NCI-H1092 treated with DMSO at 0.1 percent for 48 hours (cell line): ENCODE data around the gene STX8.
"Not testable (repeated sequence)": the region's sequence is repeated elsewhere in the genome, so short reads cannot be mapped to it uniquely, and the experiment has no call there.

Experiments used
- DNase-seq: peaks from one replicate; lab custom pipeline; 2025; lab: John Stamatoyannopoulos, UW

The STX8 gene

DNA sequence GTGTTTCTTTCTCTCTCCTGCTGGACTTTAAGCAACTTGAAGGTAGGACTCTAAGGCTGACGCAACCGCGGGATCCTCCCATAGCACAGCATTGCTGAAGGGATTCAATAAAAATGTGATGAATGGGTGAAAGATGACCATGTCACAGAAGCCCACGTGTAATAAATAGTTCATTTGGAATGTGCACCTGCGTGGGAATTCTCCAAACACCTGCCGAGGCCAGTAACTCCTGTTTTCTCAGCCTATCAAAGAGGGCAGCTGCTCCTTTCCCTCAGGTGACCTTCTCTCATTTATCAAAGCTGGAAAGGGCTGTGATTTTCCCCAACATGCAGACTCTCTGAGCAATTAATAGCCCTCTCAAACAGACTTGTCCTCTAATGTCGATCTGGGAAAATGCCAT, 235.7 kb downstream of the STX8 start:
- no peak for DNase-seq

- DNase-seq = not testable (repeated sequence)
Measured at GRCh38 chr17:9339482-9339881, 236.1 kb downstream of the STX8 start.

DNA sequence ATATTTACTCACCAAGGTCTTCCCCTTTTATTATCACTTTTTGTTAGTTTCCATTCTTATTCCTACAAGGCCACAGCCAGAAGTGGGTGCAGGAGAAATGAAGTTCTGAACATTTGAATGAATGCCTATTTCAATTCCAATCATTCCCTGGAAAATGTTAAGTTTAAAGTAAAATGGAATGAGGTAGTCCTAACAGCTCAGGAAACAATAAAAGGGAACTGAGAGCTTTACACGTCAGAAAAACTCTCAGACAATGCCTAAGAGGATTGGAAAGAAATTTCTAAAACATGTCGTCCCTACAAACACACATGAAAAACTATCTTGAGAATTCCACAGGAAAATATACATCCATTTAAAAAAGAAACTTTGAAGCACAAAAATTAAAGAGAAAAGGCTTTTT, 238.8 kb downstream of the STX8 start:
- DNase-seq = no peak

DNA sequence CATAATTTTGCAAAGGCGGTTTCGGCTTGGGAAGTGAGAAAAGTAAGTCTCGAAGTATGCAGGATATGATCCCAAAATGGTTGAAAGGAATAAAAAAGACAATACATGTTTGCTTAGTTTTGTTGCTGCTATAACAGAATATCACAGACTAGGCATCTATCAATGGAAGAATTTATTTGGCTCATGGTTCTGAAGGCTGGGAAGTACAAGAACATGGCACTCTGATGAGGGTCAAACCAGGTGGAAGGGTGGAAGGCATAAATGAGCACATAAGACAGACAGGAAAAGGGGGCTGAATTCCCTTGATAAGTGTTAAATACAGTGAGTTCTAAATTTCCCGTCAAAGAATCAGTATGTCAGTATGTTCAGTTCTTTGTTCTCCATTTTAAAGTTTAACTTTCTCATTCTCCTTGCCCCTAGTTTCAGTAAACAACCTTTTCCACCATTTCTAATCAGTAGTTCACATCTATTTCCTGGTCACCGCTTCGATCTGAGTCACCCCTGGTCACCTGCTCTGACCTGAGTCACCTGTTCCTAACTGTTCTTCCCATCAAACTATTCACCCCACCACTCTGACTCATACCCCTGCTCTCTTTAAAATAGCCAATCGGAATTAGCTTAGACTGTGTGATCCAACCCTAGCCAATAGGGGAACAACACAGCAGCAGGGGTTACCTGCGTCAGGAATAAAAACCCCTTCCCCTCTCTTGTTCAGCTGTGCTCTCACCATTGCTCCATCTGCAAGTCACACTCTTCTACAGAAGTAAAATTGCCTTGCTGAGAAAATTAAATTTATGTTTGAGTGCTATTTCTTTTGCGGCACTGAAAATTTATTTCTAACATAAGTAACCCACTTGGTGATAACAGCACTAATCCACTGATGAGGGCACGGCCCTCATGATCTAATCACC, 240.8 kb downstream of the STX8 start:
- no peak for DNase-seq

GRCh38 chr17:9332132-9332494, 243.5 kb downstream of the STX8 start:
- DNase-seq = no peak

DNA sequence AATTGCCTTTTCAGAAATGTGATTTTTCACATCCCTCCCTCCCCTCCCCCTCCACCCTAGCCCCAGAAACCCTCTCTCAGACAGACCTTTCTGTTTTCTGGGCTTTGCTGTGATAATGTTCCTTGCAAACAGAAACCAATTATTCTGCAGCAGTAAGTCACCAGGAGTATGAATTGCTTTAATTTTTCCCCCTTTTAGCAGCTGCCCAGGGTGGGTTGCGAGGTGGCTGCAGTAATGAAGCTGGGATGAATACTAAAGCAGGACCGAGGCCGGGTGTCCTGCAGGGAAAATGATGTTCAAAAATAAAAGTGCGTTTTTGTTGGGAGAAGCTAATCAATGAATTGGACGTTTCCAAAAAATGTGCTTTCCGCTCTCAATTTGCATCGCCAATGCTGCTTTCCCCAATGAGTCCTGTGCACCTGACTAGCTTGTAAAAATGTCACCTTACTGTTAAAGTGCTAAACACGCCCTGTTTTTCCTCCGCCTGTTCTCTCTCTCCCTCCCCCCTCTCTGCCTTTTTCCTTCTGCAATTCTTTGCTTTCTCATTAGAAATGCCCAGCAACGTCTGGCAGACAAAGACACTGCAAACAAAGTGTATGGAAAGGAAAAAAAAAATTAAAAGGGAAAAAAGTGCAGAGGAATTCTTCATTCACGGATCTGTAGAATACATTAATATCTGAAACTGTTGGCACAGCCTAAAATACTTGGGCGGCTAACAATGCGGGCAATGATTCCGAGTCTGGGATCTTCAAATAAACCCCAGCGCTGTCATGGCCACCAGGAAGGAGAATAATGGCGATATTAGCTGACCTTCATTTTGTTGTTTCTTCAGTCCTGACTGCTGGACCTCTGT, 244.1 kb downstream of the STX8 start:
- no peak for DNase-seq

DNA sequence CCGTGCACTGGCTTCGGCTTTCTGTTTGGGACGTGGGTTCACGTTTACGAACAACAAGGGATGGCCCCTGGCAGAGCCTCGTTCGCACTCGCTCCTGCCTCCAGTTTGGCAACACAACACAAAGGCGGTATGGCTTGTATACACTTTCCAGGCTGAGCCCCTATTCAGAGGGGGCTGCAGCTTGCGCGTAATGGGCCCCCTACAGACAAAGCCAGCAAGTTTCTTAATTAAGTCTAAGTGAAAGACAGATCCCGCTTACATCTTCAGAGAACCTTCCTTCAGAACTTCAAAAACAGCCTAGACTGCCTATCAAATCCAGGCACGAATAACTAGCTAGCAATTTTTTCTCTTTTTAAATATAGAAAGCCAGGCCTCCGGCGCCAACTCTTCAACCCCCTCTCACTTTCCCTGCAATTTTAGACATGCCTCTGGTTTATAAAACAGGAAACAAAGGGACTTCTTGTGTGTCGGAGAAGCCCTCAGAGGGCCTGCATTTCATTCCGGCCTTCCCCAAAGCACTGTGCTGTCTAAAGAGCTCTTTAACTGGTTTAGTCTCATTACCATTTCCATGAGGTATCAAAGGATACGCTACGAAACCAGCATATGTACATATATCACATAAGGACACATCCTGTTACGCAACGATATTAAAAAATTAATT, 244.9 kb downstream of the STX8 start:
- DNase-seq = no peak

GRCh38 chr17:9330141-9330540, 245.5 kb downstream of the STX8 start:
- no peak for DNase-seq

GRCh38 chr17:9329251-9329921, 246.2 kb downstream of the STX8 start:
- no peak for DNase-seq

GRCh38 chr17:9324864-9325263, 250.8 kb downstream of the STX8 start:
- no peak for DNase-seq

DNA sequence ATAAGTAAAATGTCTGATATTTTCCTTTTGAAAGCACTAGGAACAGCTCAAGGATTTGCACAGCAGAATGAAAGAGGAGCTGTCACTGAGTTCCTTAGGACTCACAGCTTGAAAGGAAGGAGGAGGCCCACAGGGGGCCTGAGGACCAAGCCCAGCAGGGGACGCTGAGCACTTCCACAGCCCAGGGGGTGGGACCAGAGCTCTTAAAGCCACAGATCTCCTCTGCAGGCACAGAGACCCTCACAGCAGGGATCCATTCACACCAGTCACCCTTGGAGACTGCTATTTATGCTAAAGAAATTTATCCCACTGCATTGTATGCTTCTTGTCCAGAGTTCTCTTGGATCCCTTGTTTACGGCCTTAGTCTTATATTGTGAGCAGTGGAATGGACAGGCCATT, 253.3 kb downstream of the STX8 start:
- DNase-seq = no peak

GRCh38 chr17:9321890-9322289, 253.7 kb downstream of the STX8 start:
- no peak for DNase-seq

DNA sequence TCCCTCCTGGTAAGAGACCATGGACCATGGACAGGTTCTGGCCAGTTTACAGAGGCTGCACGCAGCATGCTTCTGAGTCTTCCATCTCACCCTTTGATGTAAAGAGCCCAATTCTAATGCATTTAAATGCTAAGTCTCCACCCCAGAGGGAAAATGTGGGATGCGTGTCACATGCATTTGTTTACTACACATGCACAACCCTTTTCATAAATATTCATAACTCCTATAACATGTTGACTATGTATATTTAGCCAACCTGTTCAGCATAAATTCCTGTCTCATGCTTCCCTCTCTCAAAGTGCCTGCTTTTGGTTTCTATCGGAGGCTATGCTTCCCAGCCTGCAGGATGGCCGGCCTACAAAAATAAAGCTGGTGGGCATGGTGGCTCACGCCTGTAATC, 260.3 kb downstream of the STX8 start:
- DNase-seq = no peak

DNA sequence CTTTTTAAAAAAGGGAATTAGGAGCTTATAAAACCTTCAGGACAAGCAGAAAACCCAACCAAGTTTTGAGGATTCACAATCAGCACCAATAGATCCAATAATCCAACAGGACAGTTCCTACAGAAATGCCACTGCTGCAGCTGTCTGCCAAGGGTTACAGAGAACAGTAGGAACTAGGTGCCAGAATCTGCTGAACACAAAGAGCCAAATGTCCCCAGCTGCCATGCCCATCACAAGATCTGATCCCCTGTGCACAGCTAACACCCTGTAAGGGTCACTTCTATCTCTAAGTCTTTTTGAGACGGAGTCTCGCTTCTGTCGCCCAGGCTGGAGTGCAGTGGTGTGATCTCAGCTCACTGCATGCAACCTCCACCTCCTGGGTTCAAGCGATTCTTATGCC, 262.3 kb downstream of the STX8 start:
- no peak for DNase-seq

GRCh38 chr17:9309216-9309615, 266.4 kb downstream of the STX8 start:
- DNase-seq = no peak

DNA sequence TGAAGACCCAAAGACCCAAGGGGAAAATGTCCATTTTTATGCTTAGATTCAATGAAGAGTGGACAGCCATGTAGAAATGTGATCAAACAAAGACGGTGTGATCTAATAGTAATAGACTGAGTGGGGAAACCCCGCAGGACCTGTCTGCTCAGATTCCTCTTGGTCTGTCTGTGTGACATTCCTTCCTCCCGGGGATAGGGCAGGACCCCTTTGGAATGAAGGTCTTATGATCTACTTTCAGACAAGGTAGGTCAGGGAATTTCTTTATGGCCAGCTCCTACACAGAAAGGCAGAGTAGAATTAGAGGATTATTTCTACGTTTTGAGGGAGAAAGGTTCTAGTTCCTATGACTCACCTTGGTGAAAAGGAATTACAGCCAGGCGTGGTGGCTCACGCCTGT, 267.6 kb downstream of the STX8 start:
- DNase-seq = no peak

DNA sequence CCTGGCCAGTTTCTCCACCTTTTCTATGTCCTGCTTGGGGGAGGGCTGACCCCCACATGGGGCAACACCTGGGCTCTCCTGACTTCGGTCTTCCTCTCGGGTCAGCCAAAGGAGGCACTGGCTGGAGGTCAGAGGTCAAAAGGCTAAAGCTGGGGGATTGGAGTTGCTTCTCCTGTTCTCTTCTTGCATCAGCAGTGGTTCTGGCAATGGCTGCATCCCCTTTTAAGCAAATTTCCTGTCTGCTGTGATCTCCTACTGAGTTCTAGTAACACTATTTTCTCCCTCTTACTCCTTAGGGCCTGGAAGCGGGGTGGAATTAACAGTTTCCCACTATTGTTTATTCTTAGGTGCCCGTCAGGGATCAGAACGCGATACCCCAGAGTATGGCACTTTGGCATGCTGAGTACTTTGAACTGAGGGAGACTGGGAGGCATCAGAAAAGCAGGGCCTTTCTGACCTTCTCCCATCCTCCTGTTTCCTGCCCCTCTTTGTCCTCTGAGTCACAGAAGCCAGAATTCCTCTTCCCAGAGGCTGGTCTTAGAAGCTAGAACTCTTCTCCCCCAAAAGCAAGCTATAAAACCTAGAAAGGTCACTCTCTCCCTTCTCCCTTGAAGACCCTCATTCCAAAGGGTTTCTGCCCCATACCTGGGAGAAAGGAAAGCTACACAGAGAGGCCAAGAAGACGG, 268.2 kb downstream of the STX8 start:
- DNase-seq = no peak

GRCh38 chr17:9306086-9306485, 269.5 kb downstream of the STX8 start:
- DNase-seq = no peak

DNA sequence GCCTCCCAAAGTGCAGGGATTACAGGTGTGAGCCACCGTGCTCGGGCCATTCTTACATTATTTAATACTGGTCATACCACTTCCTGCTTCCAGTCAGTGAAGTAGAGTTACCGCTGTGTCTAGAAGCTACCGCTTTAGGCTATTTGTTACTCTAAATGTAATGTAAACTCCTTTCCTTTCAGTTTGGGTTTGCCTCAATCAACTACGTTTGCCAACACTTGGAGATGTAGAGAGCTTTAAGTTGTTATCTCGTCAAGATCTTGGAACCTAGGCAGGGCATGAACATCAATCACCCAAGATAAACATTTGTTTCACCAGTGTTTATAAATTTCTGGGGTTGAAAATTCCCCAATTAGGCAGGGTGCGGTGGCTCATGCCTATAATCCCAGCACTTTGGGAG, 275.9 kb downstream of the STX8 start:
- DNase-seq = no peak

DNA sequence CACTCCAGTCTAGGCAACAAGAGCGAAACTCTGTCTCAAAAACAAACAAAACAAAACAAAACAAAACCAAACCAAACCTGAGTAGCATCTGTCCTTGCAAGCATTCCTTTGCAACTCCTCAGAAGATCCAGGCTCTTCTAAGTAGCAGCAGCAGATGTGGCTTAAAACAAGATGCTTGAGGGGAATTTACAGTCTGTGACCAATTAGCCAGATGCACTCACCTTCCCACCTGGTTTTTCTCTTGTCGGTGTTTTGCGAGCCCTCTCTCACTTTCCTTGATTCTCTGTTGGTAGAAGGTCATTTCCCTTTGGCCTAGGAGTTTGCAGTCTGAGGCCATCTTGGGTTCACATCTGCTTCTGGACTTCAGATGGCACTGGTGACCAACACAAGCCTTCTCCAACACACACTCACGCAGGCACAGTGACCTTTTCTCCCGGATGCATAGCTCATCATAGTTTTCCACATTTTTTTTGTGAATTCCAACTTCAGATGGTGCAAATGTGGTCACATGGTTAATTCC, 276.8 kb downstream of the STX8 start:
- no peak for DNase-seq

GRCh38 chr17:9298135-9298534, 277.5 kb downstream of the STX8 start:
- DNase-seq = no peak
